ENCODE data around the gene PRIMA1.

Gene PRIMA1

GRCh38 chr14:93728651-93729016 is 59.7 kb downstream of the PRIMA1 start:
- DNase-seq, result no peak

GRCh38 chr14:93727917-93728650 is 60.2 kb downstream of the PRIMA1 start:
- DNase-seq, result no peak

GRCh38 chr14:93727039-93727740 is 61.1 kb downstream of the PRIMA1 start:
- DNase-seq, result no peak

DNA sequence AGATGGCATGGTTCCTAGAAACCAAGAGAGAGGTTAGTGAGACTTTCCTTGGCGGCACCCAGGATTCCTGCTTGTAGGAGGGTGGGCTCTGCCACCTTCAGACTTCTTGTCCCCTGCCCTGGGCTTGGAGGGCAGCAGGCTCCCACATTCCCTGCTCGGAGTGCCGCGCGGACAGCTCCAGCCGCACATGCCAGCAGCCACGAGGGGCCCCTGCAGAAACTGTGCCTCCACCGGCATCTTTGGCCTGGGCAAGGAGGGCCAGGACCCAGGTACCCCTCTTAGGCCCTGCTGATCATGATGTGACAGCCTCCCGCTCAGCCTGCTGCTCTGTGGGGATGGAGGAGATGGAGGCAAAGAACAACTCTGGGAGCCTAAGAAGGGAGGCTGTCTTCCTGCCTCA is 62.3 kb downstream of the PRIMA1 start:
- DNase-seq, result no peak

- DNase-seq, result no peak
Measured at GRCh38 chr14:93725002-93725582, 63.2 kb downstream of the PRIMA1 start.

GRCh38 chr14:93723001-93723400 is 65.3 kb downstream of the PRIMA1 start:
- DNase-seq, result no peak

DNA sequence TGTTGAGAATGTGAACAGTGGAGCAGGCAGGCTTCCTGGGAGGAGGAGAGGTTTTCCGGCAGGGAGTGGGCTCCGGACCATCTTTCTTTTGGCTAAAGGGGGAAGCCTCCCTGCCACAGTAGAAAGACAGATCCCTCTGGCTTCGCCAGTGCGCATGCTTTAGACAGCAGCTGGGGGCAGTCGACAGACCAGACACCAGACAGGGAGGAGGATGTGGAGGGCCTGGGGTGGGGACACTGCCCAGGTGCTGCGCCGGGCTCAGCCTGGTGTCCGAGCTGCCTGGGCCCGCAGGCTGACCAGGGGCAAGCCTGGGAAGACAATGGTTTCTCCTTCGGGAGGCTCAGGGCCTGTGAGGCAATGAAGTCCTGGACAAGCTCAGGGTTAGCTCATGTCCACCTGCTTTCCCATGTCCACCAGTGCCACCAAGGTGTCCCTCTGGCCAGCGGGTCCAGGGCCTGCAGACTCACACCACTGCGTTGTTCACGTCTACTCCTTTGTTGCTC is 67.3 kb downstream of the PRIMA1 start:
- no peak for DNase-seq

GRCh38 chr14:93720076-93720815 is 68.0 kb downstream of the PRIMA1 start:
- DNase-seq, result no peak

DNA sequence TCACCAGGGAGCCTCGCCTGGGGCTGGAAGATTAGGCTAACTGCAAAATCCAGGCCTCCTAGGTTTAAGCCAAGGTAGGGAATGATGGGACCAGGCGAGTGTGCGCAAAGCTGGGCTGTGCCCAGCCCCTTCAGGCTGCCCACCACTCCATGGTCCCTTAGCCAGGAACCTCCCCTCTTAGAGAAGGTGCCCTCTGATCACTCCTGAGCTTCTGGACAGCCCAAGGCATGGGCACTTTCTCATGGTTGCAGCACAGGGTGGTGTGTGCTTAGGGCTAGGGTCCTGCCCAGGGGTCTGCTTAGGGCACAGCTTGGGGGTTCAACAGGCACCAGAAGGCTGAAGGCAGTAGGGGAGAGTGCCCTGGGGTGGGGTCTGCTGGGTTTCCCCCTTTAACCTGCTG is 69.0 kb downstream of the PRIMA1 start:
- DNase-seq, result no peak

GRCh38 chr14:93717668-93718320 is 70.5 kb downstream of the PRIMA1 start:
- DNase-seq, result no peak

- DNase-seq, result no peak
Measured at GRCh38 chr14:93716746-93717667, 71.3 kb downstream of the PRIMA1 start.

- DNase-seq, result no peak
Measured at GRCh38 chr14:93716002-93716745, 72.1 kb downstream of the PRIMA1 start.

DNA sequence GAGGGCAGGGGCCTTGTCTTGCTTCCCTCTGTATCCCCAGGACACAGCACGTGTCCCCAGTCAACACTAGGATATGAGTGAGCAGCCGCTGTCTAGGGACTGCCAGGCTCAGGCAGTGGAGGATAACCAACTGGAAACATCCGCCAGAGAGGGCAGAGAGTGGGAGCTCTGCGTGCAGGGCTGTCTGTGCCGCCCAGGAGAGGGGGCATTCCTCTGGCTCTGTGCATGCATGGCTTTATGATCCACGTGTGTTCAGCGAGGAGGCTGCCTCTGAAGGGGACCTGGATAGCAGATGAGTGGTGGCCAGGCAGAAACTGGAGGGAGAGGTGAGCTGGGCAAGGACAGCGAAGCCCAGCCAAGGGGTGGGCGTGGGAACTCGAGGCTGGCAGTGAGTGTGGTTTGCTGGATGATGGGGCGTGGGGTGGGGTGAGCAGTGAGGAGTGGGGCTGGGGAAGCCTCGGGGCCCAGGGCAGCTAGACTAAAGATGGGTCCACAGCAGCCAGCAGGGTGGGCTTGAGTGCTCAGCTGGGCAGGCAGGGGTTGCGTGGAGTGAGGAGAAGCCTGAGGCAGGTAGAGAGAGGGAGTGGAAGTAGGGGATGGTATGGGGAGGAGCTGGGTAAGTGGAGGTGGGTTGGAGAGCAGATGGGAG is 72.9 kb downstream of the PRIMA1 start:
- DNase-seq, result no peak

DNA sequence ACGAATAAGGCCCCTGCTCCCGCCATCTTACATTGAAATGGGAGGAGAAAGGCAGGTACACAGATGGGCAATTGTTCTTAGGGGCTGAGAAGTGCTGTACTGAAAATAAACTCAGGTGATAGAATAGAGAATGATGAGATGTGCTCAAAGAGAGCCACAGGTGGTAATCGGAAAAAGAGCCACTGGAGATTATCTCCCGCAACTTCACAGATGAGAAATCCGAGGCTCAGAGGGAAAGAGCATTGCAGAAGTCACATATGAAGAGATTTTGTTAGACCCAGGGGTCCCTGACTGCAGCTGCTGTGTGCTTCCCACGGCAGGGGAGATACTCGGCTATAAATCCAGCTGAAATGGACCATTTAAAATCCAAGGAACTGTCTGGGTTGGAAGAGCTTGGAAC is 73.7 kb downstream of the PRIMA1 start:
- DNase-seq, result no peak

GRCh38 chr14:93713726-93714405 is 74.4 kb downstream of the PRIMA1 start:
- DNase-seq, result no peak

GRCh38 chr14:93712838-93713724 is 75.2 kb downstream of the PRIMA1 start:
- DNase-seq, result peak in 1 of 2 experiments; percentile 85

DNA sequence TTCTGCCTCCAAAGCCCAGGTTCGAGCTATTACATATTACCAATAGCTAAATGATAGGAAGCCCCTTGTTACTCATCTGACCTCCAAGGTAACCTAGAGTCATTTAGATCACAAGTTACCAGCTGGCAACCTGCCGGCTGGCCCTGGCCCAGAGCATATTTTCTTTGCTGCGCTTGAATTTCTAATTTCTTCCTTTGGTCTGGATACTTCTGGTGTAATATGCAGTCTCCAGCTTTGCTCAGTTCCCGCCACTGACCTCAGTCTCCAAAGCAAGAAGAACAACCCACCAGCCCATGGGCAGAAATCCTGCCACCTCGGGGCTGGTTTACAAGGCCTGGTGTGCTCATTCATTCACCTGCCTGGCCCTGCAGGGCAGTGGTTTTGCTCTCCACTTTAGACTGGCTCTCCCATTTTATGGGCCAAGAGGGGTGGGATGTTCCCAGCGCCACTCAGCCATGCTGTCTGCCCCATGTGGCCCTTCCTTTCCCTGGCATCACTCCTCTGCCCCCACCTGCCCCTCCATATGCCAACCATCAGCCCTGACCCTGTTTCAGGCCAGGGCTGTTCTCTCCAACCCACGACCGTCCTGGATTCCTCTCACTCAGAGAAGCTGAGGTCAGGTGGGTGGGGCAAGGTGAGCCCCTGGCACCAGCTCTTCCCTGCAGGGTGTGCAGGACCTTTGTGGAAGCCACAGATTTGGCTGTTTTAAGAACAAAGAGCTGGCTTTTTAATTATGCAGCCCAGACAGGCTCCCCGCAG is 76.0 kb downstream of the PRIMA1 start:
- DNase-seq, result peak in 1 of 2 experiments; percentile 38

DNA sequence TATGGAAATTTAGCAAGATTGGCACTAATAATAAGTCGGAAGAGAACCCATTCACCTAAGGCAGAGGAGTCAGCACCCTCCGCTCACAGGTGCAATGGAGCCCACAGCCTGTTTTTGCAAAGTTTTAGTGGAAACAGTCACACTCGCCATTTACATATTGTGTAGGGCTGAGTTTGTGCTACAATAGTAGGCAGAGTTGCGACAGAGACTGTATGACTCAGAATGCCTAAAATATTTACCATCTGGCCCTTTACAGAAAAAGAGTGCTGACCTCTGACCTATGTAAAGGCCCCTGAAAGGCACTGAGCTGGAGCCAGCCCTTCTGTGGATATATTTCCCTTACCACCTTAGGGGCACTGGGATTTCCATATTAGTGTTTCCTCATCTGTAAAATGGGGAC is 79.0 kb downstream of the PRIMA1 start:
- no peak for DNase-seq
